DMS53 treated with DMSO at 0.1 percent for 48 hours (cell line): ENCODE data around the gene PTTG2.
A peak's percentile ranks its signal among the peaks of the same experiment; 100 is the strongest.

Experiments used
- DNase-seq: peaks from one replicate; lab custom pipeline; 2025; ENCODE audit not compliant: unreplicated experiment; lab: John Stamatoyannopoulos, UW

Gene PTTG2

GRCh38 chr4:37985730-37986275, 25.6 kb downstream of the PTTG2 start:
- no peak for DNase-seq

DNA sequence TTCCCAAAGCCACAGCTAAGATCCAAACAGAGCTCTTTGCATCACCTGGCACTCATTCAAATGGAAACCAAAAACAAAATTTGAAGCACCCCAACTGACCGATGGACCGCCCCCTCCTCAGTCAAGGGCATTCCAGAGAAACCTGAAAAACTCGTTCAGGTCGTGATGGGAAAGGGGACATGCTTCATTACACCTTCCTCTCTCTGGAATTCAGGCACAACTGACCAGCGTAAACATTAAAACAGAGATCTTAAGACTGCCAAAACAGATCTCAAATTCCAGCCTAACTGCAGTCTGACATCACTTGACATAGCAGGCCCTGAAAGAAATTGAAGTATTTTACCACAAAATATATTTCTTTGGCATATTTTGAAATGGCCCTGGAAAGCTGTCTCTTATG, 28.5 kb downstream of the PTTG2 start:
- DNase-seq: no peak

- DNase-seq: no peak
Measured at GRCh38 chr4:37989398-37990260, 29.4 kb downstream of the PTTG2 start.

DNA sequence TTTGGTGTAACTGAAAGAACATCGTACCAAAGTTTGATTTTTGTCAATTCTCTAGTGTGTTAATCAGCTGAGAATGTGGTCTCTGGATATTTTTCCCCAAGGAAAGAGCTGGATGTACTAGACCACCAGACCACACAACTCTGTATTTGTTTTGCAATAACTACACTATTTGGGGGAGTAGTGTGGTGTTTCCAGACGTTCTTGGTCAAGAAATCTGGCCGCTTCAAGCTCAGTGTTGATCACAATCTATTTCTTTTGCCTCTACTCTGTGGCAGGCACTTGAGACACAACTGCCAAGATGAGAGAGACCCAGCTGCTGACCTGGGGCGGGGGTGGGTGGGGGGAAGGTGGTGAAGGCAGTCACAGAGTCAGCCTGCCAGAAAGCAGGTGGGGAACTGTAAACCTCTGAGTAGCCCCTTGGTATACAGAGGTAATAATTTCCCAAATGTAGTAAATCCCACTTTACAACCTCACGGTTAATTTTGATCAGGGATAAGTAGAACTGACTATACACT, 30.6 kb downstream of the PTTG2 start:
- no peak for DNase-seq

- no peak for DNase-seq
Measured at GRCh38 chr4:37991623-37992410, 31.6 kb downstream of the PTTG2 start.

- DNase-seq: no peak
Measured at GRCh38 chr4:37993806-37994205, 33.6 kb downstream of the PTTG2 start.

DNA sequence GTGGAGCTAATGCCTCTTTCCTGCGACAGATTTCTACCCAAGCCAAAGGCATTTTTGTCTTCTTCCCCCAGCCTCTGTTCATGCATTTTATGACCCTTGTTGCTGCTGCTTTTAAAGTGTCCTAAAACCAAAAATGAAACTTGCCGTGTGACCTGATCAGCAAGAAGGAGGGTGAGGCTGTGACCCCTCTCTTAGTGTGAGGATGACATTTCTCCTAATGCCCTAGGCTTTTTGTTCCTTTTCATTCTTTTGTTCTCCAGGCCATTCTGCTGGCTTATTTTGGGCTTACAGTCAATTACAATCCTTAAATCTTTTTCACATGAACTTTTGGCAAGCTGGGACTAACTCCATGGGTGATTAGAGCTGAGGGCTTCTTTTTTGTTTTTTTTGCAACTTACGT, 34.4 kb downstream of the PTTG2 start:
- DNase-seq: no peak

- DNase-seq: no peak
Measured at GRCh38 chr4:37995299-37995821, 35.2 kb downstream of the PTTG2 start.

GRCh38 chr4:37995981-37996775, 36.0 kb downstream of the PTTG2 start:
- DNase-seq: no peak

DNA sequence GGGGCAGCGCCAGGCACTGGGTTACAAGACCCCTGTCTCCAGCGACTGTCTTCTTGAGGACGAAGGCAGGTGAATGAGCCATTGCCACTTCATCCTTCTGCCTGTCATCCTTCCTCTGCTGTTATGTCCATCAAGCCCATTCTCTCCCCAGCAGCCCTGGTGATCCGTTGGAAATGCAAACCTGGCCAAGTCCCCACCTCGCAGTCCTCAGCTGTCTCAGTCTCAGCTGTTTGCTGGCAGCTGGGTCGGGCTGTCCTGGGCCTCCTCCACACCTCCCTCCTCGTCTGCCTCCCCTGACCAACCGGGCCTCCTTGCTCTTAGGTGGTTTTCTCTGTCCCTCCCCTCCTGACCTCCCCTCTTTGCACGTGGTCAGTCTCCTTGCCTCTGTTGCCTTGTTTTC, 38.0 kb downstream of the PTTG2 start:
- DNase-seq: peak; percentile 54

GRCh38 chr4:37999000-37999716, 39.0 kb downstream of the PTTG2 start:
- peak; percentile 96 for DNase-seq

GRCh38 chr4:37999965-38000364, 39.8 kb downstream of the PTTG2 start:
- DNase-seq: no peak

- no peak for DNase-seq
Measured at GRCh38 chr4:38001927-38002326, 41.7 kb downstream of the PTTG2 start.

GRCh38 chr4:38002451-38003071, 42.4 kb downstream of the PTTG2 start:
- DNase-seq: no peak

DNA sequence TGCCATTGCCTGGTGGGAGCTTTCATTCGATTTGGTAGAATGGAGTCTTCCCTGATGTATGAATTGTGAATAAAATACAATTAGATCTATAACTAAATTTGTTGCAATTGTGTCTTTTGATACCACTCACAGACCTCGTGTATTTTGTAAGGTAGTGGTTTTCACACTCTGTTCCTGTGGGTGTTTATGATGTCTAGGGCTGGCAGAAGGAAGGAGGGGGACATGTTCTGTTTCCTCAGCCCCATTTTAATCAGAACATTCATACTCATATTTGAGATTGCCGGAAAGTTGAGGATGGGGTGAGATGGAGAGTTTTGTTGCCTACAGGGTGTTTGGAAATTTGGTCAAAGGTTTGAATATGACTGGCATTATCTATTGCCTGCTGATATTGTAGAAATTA, 42.9 kb downstream of the PTTG2 start:
- no peak for DNase-seq

DNA sequence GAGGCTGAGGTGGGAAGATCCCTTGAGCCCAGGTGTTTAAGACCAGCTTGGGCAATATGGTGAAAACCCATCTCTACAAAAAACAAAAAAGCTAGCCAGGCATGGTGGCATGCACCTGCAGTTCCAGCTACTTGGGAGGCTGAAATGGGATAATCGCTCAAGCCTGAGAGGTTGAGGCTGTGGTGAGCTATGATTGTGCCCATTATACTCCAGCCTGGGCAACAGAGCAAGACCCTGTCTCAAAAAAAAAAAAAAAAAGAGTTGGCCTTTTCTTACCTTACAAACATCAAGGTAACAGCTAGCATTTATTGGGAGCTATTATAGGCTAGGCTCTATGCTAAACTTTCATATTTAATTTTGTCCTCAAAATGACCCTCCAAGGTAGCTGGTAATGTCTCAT, 43.4 kb downstream of the PTTG2 start:
- no peak for DNase-seq

DNA sequence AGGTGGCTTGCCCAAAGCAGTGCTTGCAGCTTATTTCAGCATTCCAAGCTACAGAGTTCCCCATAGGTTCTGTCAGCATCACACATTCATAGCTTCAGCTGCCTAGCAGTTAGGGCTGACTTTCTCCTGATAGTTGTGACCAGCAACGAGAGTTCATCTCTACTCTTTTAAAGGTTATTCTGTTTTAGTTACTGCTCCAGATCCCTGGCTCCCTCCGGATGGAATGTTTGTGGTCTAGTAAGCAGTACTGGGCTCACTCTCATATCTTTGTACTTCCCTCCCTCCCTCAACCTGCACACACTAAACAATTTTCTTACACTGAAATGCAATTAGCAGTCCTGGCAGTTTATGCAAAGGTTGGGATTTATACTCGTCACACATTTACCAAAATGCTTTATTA, 43.9 kb downstream of the PTTG2 start:
- no peak for DNase-seq

- no peak for DNase-seq
Measured at GRCh38 chr4:38004887-38005286, 44.7 kb downstream of the PTTG2 start.

- no peak for DNase-seq
Measured at GRCh38 chr4:38005637-38006036, 45.4 kb downstream of the PTTG2 start.

DNA sequence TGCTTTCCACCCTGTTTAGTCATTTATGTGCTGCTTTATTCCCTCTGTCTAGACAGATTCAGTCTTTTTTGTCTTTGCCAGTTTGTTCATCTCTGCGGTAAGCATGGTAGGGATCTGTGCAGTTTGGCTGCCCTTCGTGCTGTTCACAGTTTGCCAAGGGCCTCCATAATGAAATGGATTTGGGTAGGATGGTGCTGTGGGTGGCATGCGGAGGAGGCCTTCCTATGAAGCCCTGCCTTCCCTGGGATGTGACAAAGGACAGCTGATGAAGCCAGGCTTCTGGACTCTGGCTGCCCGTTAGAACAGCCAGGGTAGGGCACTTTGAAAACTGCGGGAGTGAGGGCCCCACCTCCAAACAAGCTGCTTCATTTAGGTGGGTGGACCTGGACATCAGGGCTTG, 47.4 kb downstream of the PTTG2 start:
- no peak for DNase-seq
